D721Med (cell line): ENCODE measurements around the gene VPS39.

ENCODE experiments used
- DNase-seq: peaks from one replicate; pipeline ENCODE4 v3.0.0; 2011; ENCODE audit warnings: low spot score; ENCODE audit not compliant: insufficient read length
- FAIRE-seq: peaks from 2 replicates; lab custom pipeline; 2011; peaks lifted over from hg19 to GRCh38; lab: Jason Lieb, UNC
- TF ChIP-seq, protein P1 (sequence below): IDR thresholded peaks from 2 replicates; pipeline ENCODE4 v1.5.1; 2012; ENCODE audit warnings: mild to moderate bottlenecking, control low read depth; ENCODE audit not compliant: insufficient read depth; ENCODE audit errors: missing control alignments

The VPS39 gene

DNA sequence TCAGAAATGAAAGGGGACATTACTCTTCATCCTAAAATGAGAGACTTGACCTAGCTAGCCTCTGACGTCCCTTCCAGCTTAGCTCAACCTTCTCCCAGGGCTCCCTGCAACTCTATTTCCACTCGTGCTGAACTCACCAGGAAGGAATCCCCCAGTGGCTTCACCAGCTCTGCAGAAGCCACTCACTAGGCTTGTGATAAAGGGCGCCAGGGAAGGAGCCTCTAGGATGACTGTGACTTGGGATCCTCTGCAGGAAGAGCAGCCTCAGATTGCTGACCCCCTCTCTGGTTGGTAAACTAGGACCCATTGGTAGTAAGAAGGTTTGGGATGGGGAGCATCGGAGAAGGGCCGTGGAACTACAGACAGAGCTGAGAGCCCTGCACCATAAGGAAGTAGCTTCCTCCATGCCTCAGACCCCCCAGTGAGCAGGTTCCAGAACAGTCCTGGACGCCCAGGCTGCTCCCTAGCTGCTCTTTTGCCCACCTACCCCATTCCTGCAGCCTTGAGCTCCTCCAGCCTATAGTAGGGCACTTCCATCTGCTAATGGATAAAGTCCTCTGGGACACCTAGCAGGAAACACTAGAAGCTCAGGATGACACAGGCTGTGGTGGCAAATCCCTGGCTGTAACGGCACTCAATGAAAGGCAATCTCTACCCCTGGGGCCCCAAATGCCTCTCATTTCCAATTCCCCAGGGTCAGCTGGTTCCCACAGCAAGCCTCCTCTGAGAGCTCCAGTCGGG, 77.7 kb downstream of the VPS39 start:
- TF ChIP-seq, protein P1, sequence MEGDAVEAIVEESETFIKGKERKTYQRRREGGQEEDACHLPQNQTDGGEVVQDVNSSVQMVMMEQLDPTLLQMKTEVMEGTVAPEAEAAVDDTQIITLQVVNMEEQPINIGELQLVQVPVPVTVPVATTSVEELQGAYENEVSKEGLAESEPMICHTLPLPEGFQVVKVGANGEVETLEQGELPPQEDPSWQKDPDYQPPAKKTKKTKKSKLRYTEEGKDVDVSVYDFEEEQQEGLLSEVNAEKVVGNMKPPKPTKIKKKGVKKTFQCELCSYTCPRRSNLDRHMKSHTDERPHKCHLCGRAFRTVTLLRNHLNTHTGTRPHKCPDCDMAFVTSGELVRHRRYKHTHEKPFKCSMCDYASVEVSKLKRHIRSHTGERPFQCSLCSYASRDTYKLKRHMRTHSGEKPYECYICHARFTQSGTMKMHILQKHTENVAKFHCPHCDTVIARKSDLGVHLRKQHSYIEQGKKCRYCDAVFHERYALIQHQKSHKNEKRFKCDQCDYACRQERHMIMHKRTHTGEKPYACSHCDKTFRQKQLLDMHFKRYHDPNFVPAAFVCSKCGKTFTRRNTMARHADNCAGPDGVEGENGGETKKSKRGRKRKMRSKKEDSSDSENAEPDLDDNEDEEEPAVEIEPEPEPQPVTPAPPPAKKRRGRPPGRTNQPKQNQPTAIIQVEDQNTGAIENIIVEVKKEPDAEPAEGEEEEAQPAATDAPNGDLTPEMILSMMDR, result no peak
- DNase-seq (no peak), FAIRE-seq (no peak)

DNA sequence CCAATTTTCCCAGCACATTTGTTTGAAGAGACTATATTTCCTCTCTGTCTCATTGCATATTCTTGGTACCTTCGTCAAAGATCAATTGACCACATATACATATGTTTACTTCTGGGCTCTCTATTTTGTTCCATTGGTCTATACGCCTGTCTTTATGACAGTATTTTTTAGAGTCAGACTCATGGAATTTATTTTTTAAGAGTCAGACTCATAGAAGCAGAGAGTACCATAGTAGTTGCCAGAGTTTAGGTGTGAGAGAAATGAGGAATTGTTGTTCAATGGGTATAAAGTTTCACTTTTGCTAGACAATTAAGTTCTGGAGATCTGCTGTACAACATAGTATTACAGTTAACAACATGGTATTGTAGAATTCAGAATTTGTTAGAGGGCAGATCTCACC, 78.7 kb downstream of the VPS39 start:
- TF ChIP-seq, protein P1, result no peak
- no peak for DNase-seq
- no peak for FAIRE-seq

DNA sequence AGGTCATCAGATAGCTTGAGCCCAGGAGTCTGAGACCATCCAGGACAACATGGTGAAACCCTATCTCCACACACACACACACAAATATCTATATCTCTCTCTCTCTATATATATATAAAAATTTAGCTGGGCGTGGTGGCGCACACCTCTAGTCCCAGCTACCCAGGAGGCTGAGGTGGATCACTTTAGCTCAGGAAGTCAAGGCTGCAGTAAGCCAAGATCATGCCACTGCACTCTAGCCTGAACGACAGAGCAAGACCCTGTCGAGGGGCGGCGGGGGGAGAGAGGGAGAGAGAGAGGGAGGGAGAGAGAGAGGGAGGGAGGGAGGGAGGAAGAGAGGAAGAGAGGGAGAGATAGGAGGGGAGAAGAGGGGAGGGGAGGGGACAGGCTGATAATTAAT, 79.6 kb downstream of the VPS39 start:
- TF ChIP-seq, protein P1, result no peak

DNA sequence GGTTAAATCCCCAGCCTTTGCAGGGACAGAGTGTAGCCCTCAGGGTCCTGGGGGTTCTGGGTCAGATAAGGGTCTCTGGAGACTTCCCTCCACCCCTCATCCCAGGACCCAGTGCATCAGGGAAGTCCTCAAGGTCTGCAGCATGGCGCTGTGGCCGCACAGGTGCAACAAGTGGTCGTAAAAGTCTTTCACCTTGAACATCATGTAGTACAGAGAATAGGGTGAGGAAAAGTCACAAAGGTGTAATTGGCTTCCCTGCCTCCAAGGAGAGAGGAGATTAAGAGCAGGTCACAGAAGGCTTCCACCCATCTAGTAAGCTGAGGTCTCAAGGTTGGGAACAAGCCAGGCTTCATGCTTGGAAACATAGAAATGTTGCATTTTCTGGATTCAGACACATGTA, 84.6 kb downstream of the VPS39 start:
- DNase-seq (no peak), FAIRE-seq (no peak)
- TF ChIP-seq, protein P1, result no peak

More for the DNA sequence above, 79.6 kb downstream of the VPS39 start:
- no peak for DNase-seq
- FAIRE-seq, result no peak

DNA sequence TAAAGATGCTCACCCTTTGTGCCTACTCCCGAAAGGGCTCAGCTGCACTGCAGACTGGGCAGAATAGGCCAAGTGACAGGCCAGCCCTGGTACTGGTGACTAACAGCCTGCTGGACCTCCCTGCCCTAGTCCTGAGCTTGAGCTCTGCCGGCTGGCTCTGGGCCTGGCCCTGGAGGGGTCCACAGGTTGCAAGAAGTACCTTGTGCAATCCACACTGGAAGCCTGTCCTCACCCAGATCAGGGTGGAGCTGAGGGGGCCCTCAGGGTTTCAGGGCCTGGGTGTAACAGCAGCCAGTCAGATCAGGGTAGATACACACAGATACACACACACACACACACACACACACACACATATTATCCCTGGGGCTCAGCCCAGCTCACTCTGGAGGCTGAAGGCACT, 86.4 kb downstream of the VPS39 start:
- DNase-seq (no peak), FAIRE-seq (no peak)
- TF ChIP-seq, protein P1, result no peak

DNA sequence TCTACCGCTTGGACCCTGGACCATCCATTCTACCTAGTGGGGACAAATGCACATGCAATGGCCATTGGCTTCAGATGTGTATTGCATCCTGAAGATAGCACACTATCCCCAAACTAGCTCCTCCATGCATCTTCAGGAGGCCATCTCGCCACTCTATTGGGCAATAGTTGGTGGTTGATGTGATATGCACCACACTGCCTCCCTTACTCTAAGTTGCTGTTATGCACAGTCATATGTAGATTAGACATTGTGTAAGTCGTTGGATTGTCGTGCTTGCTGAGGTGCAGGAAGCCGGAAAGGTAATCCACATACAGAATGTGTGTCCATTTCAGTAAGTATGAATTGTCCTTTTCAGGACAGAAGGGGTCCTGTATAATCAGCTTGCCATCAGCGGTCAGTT, 87.1 kb downstream of the VPS39 start:
- TF ChIP-seq, protein P1, result no peak
- DNase-seq, result no peak
- FAIRE-seq, result no peak

DNA sequence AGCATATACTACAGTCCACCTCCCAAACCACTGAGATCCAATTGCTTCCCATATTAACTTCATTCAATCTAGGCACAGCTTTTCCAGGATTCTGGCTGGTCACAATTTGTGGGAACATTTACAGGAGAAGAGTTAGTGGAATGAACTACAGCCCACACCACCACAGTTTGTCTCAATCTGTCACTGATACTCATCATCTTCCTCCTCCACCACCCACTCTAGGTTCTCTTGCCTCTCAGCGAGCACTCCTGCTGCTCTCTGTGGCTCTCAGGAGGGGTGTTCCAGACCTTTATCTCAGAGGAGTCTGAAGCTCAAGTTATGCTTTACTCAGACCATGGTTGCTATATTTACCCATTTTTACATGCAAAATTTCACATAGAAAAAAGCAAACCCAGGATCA, 87.8 kb downstream of the VPS39 start:
- no peak for DNase-seq
- TF ChIP-seq, protein P1, result no peak
- FAIRE-seq, result no peak
